MM.1S (cell line): ENCODE results near the gene DHRSX.

Experiments used
- DNase-seq: peaks from one replicate; pipeline ENCODE4 v3.0.0-alpha.2; 2015
- H2AFZ ChIP-seq: fragments of 300-600 bp; sonication (generic); 2 replicates; pipeline ENCODE4 v1.6.0; 2016; ENCODE audit warnings: antibody characterized with exemption, low read length
- H3F3A ChIP-seq: fragments of 300-600 bp; sonication (generic); 2 replicates; pipeline ENCODE4 v1.6.1; 2016; ENCODE audit warnings: mild to moderate bottlenecking, antibody characterized with exemption, low read length, moderate library complexity, mixed read lengths; ENCODE audit not compliant: insufficient read depth
- H3K27ac ChIP-seq: fragments of 300-600 bp; sonication (generic); 2 replicates; pipeline ENCODE4 v1.5.1; 2016; ENCODE audit warnings: mild to moderate bottlenecking, low read length
- H3K27me3 ChIP-seq: fragments of 300-600 bp; sonication (generic); replicated peaks from 2 replicates; pipeline ENCODE4 v1.6.0; 2016; ENCODE audit warnings: low read length; ENCODE audit not compliant: insufficient read depth
- H3K36me3 ChIP-seq: fragments of 300-600 bp; sonication (generic); replicated peaks from 2 replicates; pipeline ENCODE4 v1.6.1; 2016; ENCODE audit warnings: mild to moderate bottlenecking, low read length, mixed read lengths; ENCODE audit not compliant: insufficient read depth
- H3K4me1 ChIP-seq: fragments of 300-600 bp; sonication (generic); 2 replicates; pipeline ENCODE4 v1.6.1; 2016; ENCODE audit warnings: low read length, mixed read lengths
- H3K4me2 ChIP-seq: fragments of 300-600 bp; sonication (generic); 2 replicates; pipeline ENCODE4 v1.6.0; 2016; ENCODE audit warnings: low read depth, low read length
- H3K4me3 ChIP-seq: fragments of 300-600 bp; sonication (generic); 2 replicates; pipeline ENCODE4 v1.5.1; 2016; ENCODE audit warnings: low read length, mixed read lengths
- H3K79me2 ChIP-seq: fragments of 300-600 bp; sonication (generic); 2 replicates; pipeline ENCODE4 v1.6.1; 2016; ENCODE audit warnings: mixed run types, low read length, mixed read lengths
- H3K9ac ChIP-seq: fragments of 300-600 bp; sonication (generic); 2 replicates; pipeline ENCODE4 v1.6.1; 2016; ENCODE audit warnings: low read length, mixed read lengths
- H3K9me2 ChIP-seq: fragments of 300-600 bp; sonication (generic); replicated peaks from 2 replicates; pipeline ENCODE4 v1.6.1; 2016; ENCODE audit warnings: mild to moderate bottlenecking, low read length, mixed read lengths; ENCODE audit not compliant: insufficient read depth
- H3K9me3 ChIP-seq: fragments of 300-600 bp; sonication (generic); replicated peaks from 2 replicates; pipeline ENCODE4 v1.6.1; 2016; ENCODE audit warnings: mild to moderate bottlenecking, low read length, mixed read lengths; ENCODE audit not compliant: insufficient read depth
- H4K20me1 ChIP-seq: fragments of 300-600 bp; sonication (generic); 2 replicates; pipeline ENCODE4 v1.6.1; 2016; ENCODE audit warnings: mild to moderate bottlenecking, low read length, moderate library complexity, mixed read lengths; ENCODE audit not compliant: insufficient read depth
- EZH2 ChIP-seq: fragments of 300-600 bp; sonication (generic); optimal IDR thresholded peaks from 2 replicates; pipeline ENCODE3; 2017; ENCODE audit warnings: low read depth, mild to moderate bottlenecking, antibody characterized with exemption, low read length, mixed read lengths
- EZH2phosphoT487 ChIP-seq: fragments of 300-600 bp; sonication (generic); IDR thresholded peaks from 2 replicates; pipeline ENCODE4 v1.6.1; 2018; ENCODE audit warnings: antibody characterized with exemption, low read length
- TF ChIP-seq, protein P1 (sequence below): fragments of 300-600 bp; sonication (generic); IDR thresholded peaks from 2 replicates; pipeline ENCODE4 v1.5.1; 2016; ENCODE audit warnings: antibody characterized with exemption, low read length, mixed read lengths

Gene DHRSX

DNA sequence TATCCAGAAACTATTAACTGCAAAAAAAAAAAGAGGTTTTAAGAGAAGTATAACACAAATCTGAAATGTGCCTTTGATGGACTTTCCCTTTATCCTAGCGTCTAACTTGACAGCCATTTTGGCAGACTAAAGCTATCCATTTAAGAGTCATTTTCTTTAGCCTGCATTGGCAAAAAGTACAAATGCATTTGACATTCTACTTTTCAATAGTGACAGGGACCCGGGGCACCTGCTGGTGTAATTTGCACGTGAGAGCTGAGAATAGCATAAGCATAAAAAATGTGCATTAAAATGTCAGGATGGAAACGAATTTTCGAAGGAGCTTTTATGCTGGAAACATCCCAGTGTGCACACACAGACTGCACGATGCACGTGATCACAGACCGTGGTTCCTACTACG lies 91.9 kb downstream of the DHRSX start:
- Histone ChIP-seq H2AFZ (no peak overlapping the region), H3F3A (no peaks in the 10 kb centered on the region), H3K4me1 (no peaks in the 10 kb centered on the region), H3K9me2 (no peaks in the 10 kb centered on the region), H3K27me3 (no peaks in the 10 kb centered on the region), H3K4me2 (no peak overlapping the region), H4K20me1 (no peaks in the 10 kb centered on the region), H3K4me3 (no peak overlapping the region), H3K9ac (no peak overlapping the region), H3K79me2 (no peaks in the 10 kb centered on the region), H3K27ac (no peak overlapping the region), H3K36me3 (no peaks in the 10 kb centered on the region), H3K9me3 (no peaks in the 10 kb centered on the region)
- DNase-seq = no peak
- TF ChIP-seq, protein P1, sequence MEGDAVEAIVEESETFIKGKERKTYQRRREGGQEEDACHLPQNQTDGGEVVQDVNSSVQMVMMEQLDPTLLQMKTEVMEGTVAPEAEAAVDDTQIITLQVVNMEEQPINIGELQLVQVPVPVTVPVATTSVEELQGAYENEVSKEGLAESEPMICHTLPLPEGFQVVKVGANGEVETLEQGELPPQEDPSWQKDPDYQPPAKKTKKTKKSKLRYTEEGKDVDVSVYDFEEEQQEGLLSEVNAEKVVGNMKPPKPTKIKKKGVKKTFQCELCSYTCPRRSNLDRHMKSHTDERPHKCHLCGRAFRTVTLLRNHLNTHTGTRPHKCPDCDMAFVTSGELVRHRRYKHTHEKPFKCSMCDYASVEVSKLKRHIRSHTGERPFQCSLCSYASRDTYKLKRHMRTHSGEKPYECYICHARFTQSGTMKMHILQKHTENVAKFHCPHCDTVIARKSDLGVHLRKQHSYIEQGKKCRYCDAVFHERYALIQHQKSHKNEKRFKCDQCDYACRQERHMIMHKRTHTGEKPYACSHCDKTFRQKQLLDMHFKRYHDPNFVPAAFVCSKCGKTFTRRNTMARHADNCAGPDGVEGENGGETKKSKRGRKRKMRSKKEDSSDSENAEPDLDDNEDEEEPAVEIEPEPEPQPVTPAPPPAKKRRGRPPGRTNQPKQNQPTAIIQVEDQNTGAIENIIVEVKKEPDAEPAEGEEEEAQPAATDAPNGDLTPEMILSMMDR = no peak
- TF ChIP-seq EZH2phosphoT487 (no peak), EZH2 (no peak)

DNA sequence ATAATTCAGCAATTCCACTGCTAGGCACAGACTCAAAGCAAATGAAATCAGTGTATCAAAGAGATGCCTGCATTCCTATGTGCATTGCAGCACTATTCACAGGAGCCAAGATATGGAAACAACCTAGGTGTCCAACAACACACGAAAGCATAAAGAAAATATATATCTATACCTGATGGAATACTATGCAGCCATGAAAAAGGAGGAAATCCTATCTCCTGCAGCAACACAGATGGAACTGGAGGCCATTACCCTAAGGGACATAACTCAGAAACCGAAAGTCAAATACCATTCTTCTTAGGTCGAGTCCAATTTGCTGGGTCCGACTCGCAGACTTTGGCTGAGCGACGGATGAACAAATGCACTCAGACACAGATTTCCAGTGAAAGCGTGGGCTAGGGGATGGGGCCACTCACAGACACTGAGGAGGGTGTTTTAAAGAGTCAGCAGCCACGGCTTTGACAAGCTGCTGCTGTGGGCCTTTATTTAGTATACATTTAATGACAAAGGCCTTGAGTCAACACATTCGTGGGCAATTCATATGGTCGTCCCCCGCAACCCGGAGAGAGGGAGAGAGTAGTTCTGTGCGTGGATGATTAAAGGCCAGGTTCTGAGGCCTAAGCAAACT lies 93.8 kb downstream of the DHRSX start:
- no peaks in the 10 kb centered on the region for H3F3A ChIP-seq
- H3K9ac ChIP-seq = no peak overlapping the region
- H3K9me3 ChIP-seq = no peaks in the 10 kb centered on the region
- TF ChIP-seq, protein P1 = no peak
- TF ChIP-seq EZH2 (no peak), EZH2phosphoT487 (no peak)
- no peak overlapping the region for H3K27ac ChIP-seq
- no peak overlapping the region for H3K4me3 ChIP-seq
- no peaks in the 10 kb centered on the region for H3K79me2 ChIP-seq
- H4K20me1 ChIP-seq = no peaks in the 10 kb centered on the region
- no peaks in the 10 kb centered on the region for H3K9me2 ChIP-seq
- H3K4me1 ChIP-seq = no peaks in the 10 kb centered on the region
- no peaks in the 10 kb centered on the region for H3K27me3 ChIP-seq
- no peaks in the 10 kb centered on the region for H3K36me3 ChIP-seq
- H2AFZ ChIP-seq = no peak overlapping the region
- DNase-seq = no peak
- H3K4me2 ChIP-seq = no peak overlapping the region

DNA sequence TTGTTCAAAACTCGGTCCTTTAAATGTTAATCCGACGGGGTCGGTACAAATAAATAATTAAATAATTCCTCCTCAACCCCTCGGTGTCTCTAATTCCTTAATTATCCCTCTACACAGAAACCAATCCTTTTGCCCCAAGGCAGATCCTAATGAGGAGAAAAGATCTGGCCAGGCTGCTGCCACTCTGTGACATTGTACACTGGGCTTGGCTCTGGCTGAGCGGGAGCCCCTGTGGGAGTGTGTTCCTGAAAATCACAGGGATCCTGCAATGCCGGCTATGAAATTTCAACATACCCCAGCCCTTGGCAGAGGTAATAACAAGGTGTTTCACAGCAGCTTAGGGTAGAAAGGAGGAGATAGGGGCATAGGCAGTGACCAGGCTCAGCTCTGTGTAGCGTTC lies 96.0 kb downstream of the DHRSX start:
- no peak overlapping the region for H3K9ac ChIP-seq
- H3F3A ChIP-seq = no peaks in the 10 kb centered on the region
- H3K9me3 ChIP-seq = no peaks in the 10 kb centered on the region
- H3K4me3 ChIP-seq = no peak overlapping the region
- no peaks in the 10 kb centered on the region for H3K36me3 ChIP-seq
- H3K4me1 ChIP-seq = no peaks in the 10 kb centered on the region
- DNase-seq = no peak
- H2AFZ ChIP-seq = no peak overlapping the region
- no peak overlapping the region for H3K27ac ChIP-seq
- H3K4me2 ChIP-seq = no peak overlapping the region
- H3K79me2 ChIP-seq = no peaks in the 10 kb centered on the region
- H3K9me2 ChIP-seq = no peaks in the 10 kb centered on the region
- TF ChIP-seq EZH2 (no peak), EZH2phosphoT487 (no peak)
- TF ChIP-seq, protein P1 = no peak
- H3K27me3 ChIP-seq = no peaks in the 10 kb centered on the region
- no peaks in the 10 kb centered on the region for H4K20me1 ChIP-seq
